IMR-90 (cell line): Measurements from ENCODE around the gene DLK2. TPM values are rescaled to one million over a fixed set of nuclear protein-coding genes. Genes with fewer than 3 reads are reported as not detected.

Source experiments
- ATAC-seq: fragments of 200-7000 bp; cut with Tn5 transposase; 2 replicates; pipeline ENCODE4 v1.9.1; 2020; ENCODE audit warnings: low read depth, mild to moderate bottlenecking, moderate library complexity
- BruUV-seq: library from RNA; stranded (reverse); fragments of 400-500 nt; replicated peaks from 2 replicates; lab custom pipeline; 2021; lab: Mats Ljungman, UMichigan
- CTCF ChIA-PET: fragments of 300-600 bp; formaldehyde crosslinking; extraction: SDS; loops from one replicate; lab custom pipeline; 2021; ENCODE audit warnings: antibody characterized with exemption; lab: Yijun Ruan, JAX
- POLR2A ChIA-PET: fragments of 300-600 bp; sonication (Branson Sonifier 250); formaldehyde crosslinking; loops from one replicate; lab custom pipeline; 2022; ENCODE audit warnings: antibody characterized with exemption; ENCODE audit not compliant: unreplicated experiment; lab: Charles Lee
- DNase-seq: peaks from one replicate; pipeline ENCODE4 v3.0.0; 2013
- H2AFZ ChIP-seq: replicated peaks from 2 replicates; pipeline ENCODE3; 2013; ENCODE audit warnings: low read length, mild to moderate bottlenecking; ENCODE audit not compliant: poor library complexity
- H2AK5ac ChIP-seq: 2 replicates; pipeline ENCODE4 v1.6.1; 2013; ENCODE audit warnings: low read depth, low read length, inconsistent platforms
- H2AK9ac ChIP-seq: replicated peaks from 2 replicates; pipeline ENCODE3; 2013; ENCODE audit warnings: mild to moderate bottlenecking, low read depth, low read length, moderate library complexity; ENCODE audit not compliant: poor library complexity
- H2BK120ac ChIP-seq: 2 replicates; pipeline ENCODE4 v1.6.1; 2013; ENCODE audit warnings: low read depth, low read length, inconsistent platforms
- H2BK15ac ChIP-seq: 3 replicates; pipeline ENCODE4 v1.6.1; 2013; ENCODE audit warnings: low read depth, low read length, inconsistent platforms
- H2BK20ac ChIP-seq: 2 replicates; pipeline ENCODE4 v1.6.1; 2013; ENCODE audit warnings: low read depth, mild to moderate bottlenecking, inconsistent platforms, low read length, moderate library complexity
- H2BK5ac ChIP-seq: 2 replicates; pipeline ENCODE4 v1.6.1; 2013; ENCODE audit warnings: mild to moderate bottlenecking, low read depth, low read length, inconsistent platforms; ENCODE audit not compliant: poor library complexity, severe bottlenecking
- H3K14ac ChIP-seq: replicated peaks from 2 replicates; pipeline ENCODE4 v1.6.1; 2013; ENCODE audit warnings: low read depth, low read length, inconsistent platforms
- H3K18ac ChIP-seq: 2 replicates; pipeline ENCODE4 v1.6.1; 2013; ENCODE audit warnings: low read depth, low read length, control low read depth
- H3K23ac ChIP-seq: 2 replicates; pipeline ENCODE4 v1.6.1; 2013; ENCODE audit warnings: low read depth, low read length, inconsistent platforms
- H3K27ac ChIP-seq: 2 replicates; pipeline ENCODE4 v1.5.1; 2013; ENCODE audit warnings: mild to moderate bottlenecking, control low read depth, low read length; ENCODE audit not compliant: insufficient read depth
- H3K27me3 ChIP-seq: 2 replicates; pipeline ENCODE4 v1.6.1; 2013; ENCODE audit warnings: low read length; ENCODE audit not compliant: control insufficient read depth, insufficient read depth
- H3K36me3 ChIP-seq: 2 replicates; pipeline ENCODE4 v1.6.1; 2013; ENCODE audit warnings: low read length, mixed read lengths; ENCODE audit not compliant: control insufficient read depth, insufficient read depth
- H3K4ac ChIP-seq: 2 replicates; pipeline ENCODE4 v1.6.1; 2013; ENCODE audit warnings: low read depth, low read length, inconsistent platforms
- H3K4me1 ChIP-seq: 2 replicates; pipeline ENCODE4 v1.6.1; 2013; ENCODE audit warnings: low read length, mixed read lengths; ENCODE audit not compliant: control insufficient read depth, insufficient read depth
- H3K4me2 ChIP-seq: 2 replicates; pipeline ENCODE4 v1.6.1; 2013; ENCODE audit warnings: low read depth, mild to moderate bottlenecking, control low read depth, low read length, moderate library complexity
- H3K4me3 ChIP-seq: 2 replicates; pipeline ENCODE4 v1.5.1; 2013; ENCODE audit warnings: low read depth, mild to moderate bottlenecking, control low read depth, low read length, moderate library complexity; ENCODE audit not compliant: insufficient read depth
- H3K56ac ChIP-seq: 2 replicates; pipeline ENCODE4 v1.6.1; 2013; ENCODE audit warnings: low read length, inconsistent platforms; ENCODE audit not compliant: insufficient read depth; ENCODE audit errors: extremely low read depth
- H3K79me1 ChIP-seq, 2 experiments: 2 replicates each; pipeline ENCODE4 v1.6.1; 2013; ENCODE audit warnings: low read length in 2 of 2, inconsistent platforms in 1 of 2, low read depth in 1 of 2
- H3K9ac ChIP-seq: 2 replicates; pipeline ENCODE4 v1.6.1; 2013; ENCODE audit warnings: low read depth, low read length, control low read depth
- H3K9me1 ChIP-seq: 2 replicates; pipeline ENCODE4 v1.6.1; 2013; ENCODE audit warnings: low read length, inconsistent platforms; ENCODE audit not compliant: insufficient read depth
- H3K9me3 ChIP-seq: 2 replicates; pipeline ENCODE4 v1.6.1; 2013; ENCODE audit warnings: low read length; ENCODE audit not compliant: control insufficient read depth, insufficient read depth
- H4K20me1 ChIP-seq: 2 replicates; pipeline ENCODE4 v1.6.1; 2013; ENCODE audit warnings: low read length, inconsistent platforms; ENCODE audit not compliant: insufficient read depth
- H4K5ac ChIP-seq: 2 replicates; pipeline ENCODE4 v1.6.1; 2013; ENCODE audit warnings: mild to moderate bottlenecking, low read depth, low read length, control low read depth
- H4K8ac ChIP-seq, 2 experiments: 2 replicates each; pipeline ENCODE4 v1.6.1; 2013; ENCODE audit warnings: low read depth in 2 of 2, low read length in 2 of 2, control low read depth in 1 of 2, inconsistent platforms in 1 of 2
- H4K91ac ChIP-seq: 2 replicates; pipeline ENCODE4 v1.6.1; 2013; ENCODE audit warnings: low read depth, low read length, inconsistent platforms; ENCODE audit not compliant: insufficient read depth
- CTCF ChIP-seq: conservative IDR thresholded peaks from 2 replicates; pipeline ENCODE4 v1.5.1; 2012; ENCODE audit warnings: mild to moderate bottlenecking, low read depth, low read length, improper control_type of control experiment
- SMC3 ChIP-seq: fragments of 150-350 bp; IDR thresholded peaks from 2 replicates; pipeline ENCODE4 v1.6.1; 2016; ENCODE audit warnings: low read depth, mild to moderate bottlenecking, antibody characterized with exemption, low read length, moderate library complexity
- WGBS, 2 experiments: methylation state at CpG; one replicate each; pipeline versions ENCODE4 v1.1.5 to v1.1.7; 2013; ENCODE audit warnings: missing lambda C conversion rate in 2 of 2; ENCODE audit not compliant: insufficient read length in 1 of 2; ENCODE audit errors: extremely low coverage in 2 of 2; 5-methylcytosine and 5-hydroxymethylcytosine counted together
- dilution Hi-C: fragments of 300-500 bp; cut with HindIII; formaldehyde crosslinking; loops from one replicate; pipeline ENCODE4 v1.14.3; 2018; ENCODE audit warnings: low sequenced_read_pairs; ENCODE audit not compliant: unreplicated experiment
- in situ Hi-C: fragments of 300-500 bp; cut with MboI; formaldehyde crosslinking; loops from 3 replicates; pipeline ENCODE4 v1.14.3; 2019; ENCODE audit warnings: low sequenced_read_pairs, inconsistent platforms, mixed read lengths
- intact Hi-C: fragments of 100-400 bp; cut with micrococcal nuclease; formaldehyde crosslinking; loops from 2 replicates; pipeline ENCODE4 v1.10.0; 2022
- polyA plus RNA-seq, 3 experiments: library from polyadenylated mRNA; depleted of rRNA; stranded (reverse); fragments of >200 nt; gene quantifications; 2 replicates each; pipeline ENCODE4 v1.2.3, GENCODE V29; 2012; ENCODE audit warnings: low replicate concordance in 1 of 3
- total RNA-seq: library from RNA; depleted of rRNA; stranded (reverse); fragments of >200 nt; gene quantifications from 2 replicates; pipeline ENCODE4 v1.2.3, GENCODE V29; 2012

The DLK2 gene
- total and polyA plus RNA-seq, 2 of the 4 experiments (the other 2 are of a cell fraction) = 0.90 to 2.8 TPM

GRCh38 chr6:43435682-43436437 is 19.5 kb downstream of the DLK2 start:
- no peak overlapping the region for H4K8ac ChIP-seq
- H2BK15ac ChIP-seq = no peak overlapping the region
- peaks cover 16% of the 10 kb centered on the region for H3K4me1 ChIP-seq
- no peak overlapping the region for H2AFZ ChIP-seq
- no peak; the same call in 1 of the 2 replicates for ATAC-seq
- intact Hi-C loops (loop anchor here (1.0 kb wide), 1 partner anchor 41 kb away; the partner anchor contains the start of gene TJAP1), in situ Hi-C loops (no loop called here), dilution Hi-C loops (no loop called here)
- 0 out of 2 replicates have a peak overlapping the region, but pooled peaks have one; percentile 6 for H3K4ac ChIP-seq
- H4K91ac ChIP-seq = no peak overlapping the region
- no peak overlapping the region for H3K23ac ChIP-seq
- H4K5ac ChIP-seq = no peak overlapping the region
- H2BK120ac ChIP-seq = no peak overlapping the region
- H3K56ac ChIP-seq = no peak overlapping the region
- H3K36me3 ChIP-seq = peaks cover 22% of the 10 kb centered on the region
- peak overlapping the region; percentile 10; the same call in 1 of the 2 replicates for H3K27ac ChIP-seq
- no peaks in the 10 kb centered on the region; the same call in 1 of the 2 replicates for H4K20me1 ChIP-seq
- peaks cover 18% of the 10 kb centered on the region; the same call in 1 of the 2 replicates for H3K9me1 ChIP-seq
- H3K9ac ChIP-seq = no peak overlapping the region
- CTCF ChIA-PET = no interaction called here
- no peak overlapping the region for H2AK9ac ChIP-seq
- no peak overlapping the region for H2AK5ac ChIP-seq
- peaks cover 4 to 6% of the 10 kb centered on the region in 2 experiments; a peak in 2 of 4 replicates for H3K79me1 ChIP-seq
- TF ChIP-seq CTCF (no peak), SMC3 (no peak)
- no peaks in the 10 kb centered on the region for H3K9me3 ChIP-seq
- no TSS peak for BruUV-seq
- no peak overlapping the region for H3K4me3 ChIP-seq
- no peaks in the 10 kb centered on the region for H3K27me3 ChIP-seq
- POLR2A ChIA-PET = no interaction called here
- 92% methylated on average over 4 of the region's 9 CpGs; no CpG with 5 or more reads in 1 of the 2 experiments for WGBS, 2 experiments
- no peak for DNase-seq
- no peak overlapping the region for H3K18ac ChIP-seq
- H2BK20ac ChIP-seq = no peak overlapping the region
- H3K4me2 ChIP-seq = no peak overlapping the region
- no peak overlapping the region for H2BK5ac ChIP-seq
- H3K14ac ChIP-seq = 0 out of 2 replicates have a peak overlapping the region, but pooled peaks have one; percentile 6
